Naive thymus-derived CD4-positive, alpha-beta T cell (primary cell): Measurements from ENCODE around the gene TARDBP. TPM values are rescaled to one million over a fixed set of nuclear protein-coding genes. Genes with fewer than 3 reads are reported as not detected.

Experiments used
- ATAC-seq: fragments of 150-1000 bp; cut with Tn5 transposase; 2 replicates; pipeline ENCODE4 v1.10.0; 2021; ENCODE audit warnings: mild to moderate bottlenecking, moderate library complexity
- CTCF ChIA-PET: fragments of 350-600 bp; sonication (Branson Sonifier 250); formaldehyde crosslinking; loops from one replicate; lab custom pipeline; 2021; ENCODE audit warnings: antibody characterized with exemption; lab: Charles Lee
- POLR2A ChIA-PET: fragments of 350-600 bp; sonication (Branson Sonifier 250); formaldehyde crosslinking; loops from one replicate; lab custom pipeline; 2021; ENCODE audit warnings: antibody characterized with exemption, inconsistent platforms; lab: Charles Lee
- DNase-seq, 9 donors: peaks; one replicate each; pipeline versions ENCODE4 v3.0.0 to v3.0.0-alpha.2; 2020 to 2022; ENCODE audit warnings: mixed read lengths in 1 of 9
- H3K27ac ChIP-seq: one replicate; pipeline ENCODE4 v1.7.0; 2013; ENCODE audit warnings: mild to moderate bottlenecking, low read depth, low read length, moderate library complexity
- H3K27me3 ChIP-seq, 2 donors: one replicate each; pipeline ENCODE4 v1.7.0; 2013; ENCODE audit warnings: low read length in 2 of 2, mild to moderate bottlenecking in 2 of 2, moderate library complexity in 2 of 2; ENCODE audit not compliant: control insufficient read depth in 2 of 2, insufficient read depth in 2 of 2
- H3K36me3 ChIP-seq, 3 experiments: 1 replicate in 2 of 3; 2 replicates in 1 of 3; pipeline ENCODE4 v1.7.0; 2013; ENCODE audit warnings: low read length in 3 of 3, mild to moderate bottlenecking in 3 of 3, moderate library complexity in 1 of 3; ENCODE audit not compliant: insufficient read depth in 3 of 3, control insufficient read depth in 2 of 3
- H3K4me1 ChIP-seq, 2 donors: one replicate each; pipeline ENCODE4 v1.7.0; 2013; ENCODE audit warnings: low read length in 2 of 2, mild to moderate bottlenecking in 2 of 2, moderate library complexity in 1 of 2; ENCODE audit not compliant: control insufficient read depth in 2 of 2, insufficient read depth in 2 of 2
- H3K4me3 ChIP-seq: 2 replicates; pipeline ENCODE4 v1.7.0; 2013; ENCODE audit warnings: mild to moderate bottlenecking, low read length
- H3K9me3 ChIP-seq, 3 experiments: 1 replicate in 2 of 3; 2 replicates in 1 of 3; pipeline ENCODE4 v1.7.0; 2013; ENCODE audit warnings: low read length in 3 of 3; ENCODE audit not compliant: control insufficient read depth in 2 of 3
- H3K27ac Mint-ChIP-seq, 9 donors: one replicate each; pipeline ENCODE4 v1.8.0; 2020 to 2022; ENCODE audit warnings: mixed read lengths in 9 of 9, mild to moderate bottlenecking in 8 of 9, moderate library complexity in 5 of 9, inconsistent platforms in 2 of 9
- H3K27me3 Mint-ChIP-seq, 5 donors: one replicate each; pipeline ENCODE4 v1.8.0; 2021 to 2022; ENCODE audit warnings: mixed read lengths in 5 of 5, mild to moderate bottlenecking in 1 of 5
- H3K36me3 Mint-ChIP-seq, 5 donors: one replicate each; pipeline ENCODE4 v1.8.0; 2020 to 2022; ENCODE audit warnings: mixed read lengths in 5 of 5, mild to moderate bottlenecking in 3 of 5, inconsistent platforms in 1 of 5
- H3K4me1 Mint-ChIP-seq, 7 donors: one replicate each; pipeline ENCODE4 v1.8.0; 2020 to 2022; ENCODE audit warnings: mixed read lengths in 7 of 7, mild to moderate bottlenecking in 3 of 7, inconsistent platforms in 1 of 7
- H3K4me3 Mint-ChIP-seq, 10 donors: one replicate each; pipeline ENCODE4 v1.8.0; 2020 to 2022; ENCODE audit warnings: mild to moderate bottlenecking in 10 of 10, mixed read lengths in 10 of 10, moderate library complexity in 6 of 10, inconsistent platforms in 2 of 10
- H3K9me3 Mint-ChIP-seq, 11 donors: one replicate each; pipeline ENCODE4 v1.8.0; 2020 to 2022; ENCODE audit warnings: mixed read lengths in 11 of 11, mild to moderate bottlenecking in 4 of 11, inconsistent platforms in 1 of 11, moderate library complexity in 1 of 11
- intact Hi-C, 2 donors: fragments of 100-400 bp; cut with micrococcal nuclease; formaldehyde crosslinking; loops; one replicate each; pipeline ENCODE4 v1.15.1; 2023
- polyA plus RNA-seq, 2 donors: library from polyadenylated mRNA; unstranded; fragments of 300-500 nt; fragmentation: Illumina TruSeq; gene quantifications; one replicate each; pipeline ENCODE4 v1.2.3, GENCODE V29; 2021
- total RNA-seq, 6 experiments: library from RNA in 5 of 6; stranded (reverse) in 5 of 6; gene quantifications; 1 replicate in 5 of 6; 2 replicates in 1 of 6; pipeline ENCODE4 v1.2.3 and lab custom pipeline; 2021 to 2026

Gene TARDBP
- total and polyA plus RNA-seq, 7 experiments from 2014 or later, result 55.0 to 196 (median 171) TPM

DNA sequence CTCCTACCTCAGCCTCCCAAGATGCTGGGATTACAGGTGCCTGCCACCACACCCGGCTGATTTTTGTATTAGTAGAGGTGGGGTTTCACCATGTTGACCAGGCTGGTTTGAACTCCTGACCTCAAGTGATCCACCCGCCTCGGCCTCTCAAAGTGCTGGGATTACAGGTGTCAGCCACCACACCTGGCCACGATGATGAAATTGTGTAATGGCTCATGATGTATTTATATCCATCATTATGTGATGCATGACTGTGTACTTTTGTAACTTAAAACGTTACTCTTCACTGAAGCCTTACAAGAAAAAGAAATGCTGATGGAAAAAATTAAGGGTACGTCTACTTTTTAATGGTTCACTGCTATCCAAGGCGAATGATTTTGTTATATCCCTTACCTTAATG lies 7.5 kb downstream of the TARDBP start:
- Mint-ChIP-seq H3K27ac (no peak overlapping the region), H3K27me3 (no peaks in the 10 kb centered on the region), H3K9me3 (no peaks in the 10 kb centered on the region), H3K36me3 (peaks cover 7 to 47% (median 38%) of the 10 kb centered on the region in 5 donors), H3K4me1 (peaks cover 10 to 55% (median 38%) of the 10 kb centered on the region in 7 donors), H3K4me3 (no peak overlapping the region)
- no peaks in the 10 kb centered on the region for H3K9me3 ChIP-seq
- no peak overlapping the region for H3K27ac ChIP-seq
- ChIA-PET POLR2A (interaction anchor here (0.5 kb wide), 1 partner anchor 38 kb away, joined by 5 read pairs; no protein-coding TSS in a partner anchor), CTCF (no interaction called here)
- peaks cover 22 to 90% (median 57%) of the 10 kb centered on the region in 3 experiments for H3K36me3 ChIP-seq
- no peaks in the 10 kb centered on the region for H3K27me3 ChIP-seq
- no peak overlapping the region for H3K4me3 ChIP-seq
- ATAC-seq (no peak), DNase-seq (no peak)
- peaks cover 2 to 7% of the 10 kb centered on the region in 2 donors for H3K4me1 ChIP-seq
- intact Hi-C loops, result loop anchor here in 1 of 2 donors (10.0 kb wide), 1 partner anchor 1105 kb away; the partner anchor contains the start of gene CTNNBIP1

DNA sequence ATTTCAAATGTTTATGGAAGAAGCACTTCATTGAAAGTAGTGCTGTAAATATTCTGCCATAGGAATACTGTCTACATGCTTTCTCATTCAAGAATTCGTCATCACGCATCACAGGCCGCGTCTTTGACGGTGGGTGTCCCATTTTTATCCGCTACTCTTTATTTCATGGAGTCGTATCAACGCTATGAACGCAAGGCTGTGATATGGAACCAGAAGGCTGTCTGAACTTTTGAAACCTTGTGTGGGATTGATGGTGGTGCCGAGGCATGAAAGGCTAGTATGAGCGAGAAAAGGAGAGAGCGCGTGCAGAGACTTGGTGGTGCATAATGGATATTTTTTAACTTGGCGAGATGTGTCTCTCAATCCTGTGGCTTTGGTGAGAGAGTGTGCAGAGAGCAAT lies 10.7 kb downstream of the TARDBP start:
- H3K9me3 Mint-ChIP-seq, result no peaks in the 10 kb centered on the region
- H3K27ac ChIP-seq, result no peak overlapping the region
- ChIA-PET CTCF (no interaction called here), POLR2A (no interaction called here)
- no peaks in the 10 kb centered on the region for H3K9me3 ChIP-seq
- no peak overlapping the region for H3K4me3 ChIP-seq
- H3K27me3 Mint-ChIP-seq, result no peaks in the 10 kb centered on the region
- peaks cover 3 to 43% (median 34%) of the 10 kb centered on the region in 7 donors for H3K4me1 Mint-ChIP-seq
- H3K4me3 Mint-ChIP-seq, result peak overlapping the region in 1 of 10 donors; percentile 7
- no peak for DNase-seq
- H3K27me3 ChIP-seq, result no peaks in the 10 kb centered on the region
- H3K36me3 Mint-ChIP-seq, result peaks cover 6 to 51% (median 30%) of the 10 kb centered on the region in 5 donors
- H3K4me1 ChIP-seq, result no peaks in the 10 kb centered on the region
- H3K27ac Mint-ChIP-seq, result peak overlapping the region in 1 of 9 donors; percentile 51
- ATAC-seq, result no peak
- peaks cover 28 to 82% (median 57%) of the 10 kb centered on the region in 3 experiments for H3K36me3 ChIP-seq
- intact Hi-C loops, result no loop called here

DNA sequence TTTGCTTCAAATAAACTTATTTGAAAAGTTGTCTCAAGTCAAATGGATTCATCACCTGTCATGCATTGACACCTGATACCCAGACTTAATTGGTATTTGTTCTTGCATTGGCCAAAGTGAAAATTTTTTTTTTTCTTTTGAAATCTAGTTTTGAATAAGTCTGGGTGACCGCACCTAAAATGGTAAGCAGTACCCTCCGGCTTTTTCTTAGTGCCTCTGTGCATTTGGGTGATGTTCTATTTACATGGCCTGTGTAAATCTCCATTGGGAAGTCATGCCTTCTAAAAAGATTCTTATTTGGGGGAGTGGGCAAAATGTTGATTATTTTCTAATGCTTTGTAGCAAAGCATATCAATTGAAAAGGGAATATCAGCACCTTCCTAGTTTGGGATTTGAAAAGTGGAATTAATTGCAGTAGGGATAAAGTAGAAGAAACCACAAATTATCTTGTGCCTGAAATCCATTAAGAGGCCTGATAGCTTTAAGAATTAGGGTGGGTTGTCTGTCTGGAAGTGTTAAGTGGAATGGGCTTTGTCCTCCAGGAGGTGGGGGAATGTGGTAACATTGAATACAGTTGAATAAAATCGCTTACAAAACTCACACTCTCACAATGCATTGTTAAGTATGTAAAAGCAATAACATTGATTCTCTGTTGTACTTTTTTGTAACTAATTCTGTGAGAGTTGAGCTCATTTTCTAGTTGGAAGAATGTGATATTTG lies 11.9 kb downstream of the TARDBP start:
- Mint-ChIP-seq H3K27ac (peak overlapping the region in 4 of 9 donors; percentile 4 to 77 (median 38)), H3K4me3 (peak overlapping the region in 1 of 10 donors; percentile 19), H3K27me3 (no peaks in the 10 kb centered on the region), H3K9me3 (no peaks in the 10 kb centered on the region), H3K36me3 (peaks cover 0 to 44% (median 25%) of the 10 kb centered on the region in 5 donors), H3K4me1 (peaks cover 3 to 36% (median 26%) of the 10 kb centered on the region in 7 donors)
- no peak for DNase-seq
- ChIA-PET POLR2A (interaction anchor here (0.6 kb wide), 1 partner anchor 231 kb away, joined by 3 read pairs; no protein-coding TSS in a partner anchor), CTCF (interaction anchor here (1.6 kb wide), 1 partner anchor 13 kb away, joined by 4 read pairs; no protein-coding TSS in a partner anchor)
- no peaks in the 10 kb centered on the region for H3K9me3 ChIP-seq
- H3K27me3 ChIP-seq, result no peaks in the 10 kb centered on the region
- intact Hi-C loops, result no loop called here
- no peaks in the 10 kb centered on the region for H3K4me1 ChIP-seq
- no peak overlapping the region for H3K27ac ChIP-seq
- no peak overlapping the region for H3K4me3 ChIP-seq
- no peak for ATAC-seq
- H3K36me3 ChIP-seq, result peaks cover 28 to 71% (median 47%) of the 10 kb centered on the region in 3 experiments

DNA sequence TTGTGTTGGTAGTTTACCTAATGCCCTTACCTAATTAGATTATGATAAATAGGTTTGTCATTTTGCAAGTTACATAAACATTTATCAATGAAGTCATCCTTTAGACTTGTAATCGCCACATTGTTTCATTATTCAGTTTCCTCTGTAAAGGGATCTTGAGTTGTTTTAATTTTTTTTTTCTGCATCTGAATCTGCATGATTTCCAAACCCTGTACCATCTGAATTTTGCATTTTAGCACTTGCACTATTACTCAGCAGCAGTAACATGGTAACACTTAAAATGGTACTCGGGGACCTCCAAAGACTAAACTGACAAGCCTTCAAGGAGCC lies 12.4 kb downstream of the TARDBP start:
- intact Hi-C loops, result no loop called here
- H3K36me3 Mint-ChIP-seq, result peaks cover 0 to 44% (median 25%) of the 10 kb centered on the region in 5 donors
- ATAC-seq (no peak), DNase-seq (no peak)
- H3K4me1 Mint-ChIP-seq, result peaks cover 3 to 36% (median 26%) of the 10 kb centered on the region in 7 donors
- H3K4me1 ChIP-seq, result no peaks in the 10 kb centered on the region
- no peaks in the 10 kb centered on the region for H3K27me3 Mint-ChIP-seq
- H3K4me3 ChIP-seq, result no peak overlapping the region
- ChIA-PET CTCF (interaction anchor here (1.6 kb wide), 1 partner anchor 13 kb away, joined by 4 read pairs; no protein-coding TSS in a partner anchor), POLR2A (interaction anchor here (0.6 kb wide), 1 partner anchor 230 kb away, joined by 3 read pairs; no protein-coding TSS in a partner anchor)
- H3K27ac ChIP-seq, result no peak overlapping the region
- H3K36me3 ChIP-seq, result peaks cover 27 to 69% (median 43%) of the 10 kb centered on the region in 3 experiments
- no peaks in the 10 kb centered on the region for H3K9me3 Mint-ChIP-seq
- no peaks in the 10 kb centered on the region for H3K9me3 ChIP-seq
- no peaks in the 10 kb centered on the region for H3K27me3 ChIP-seq
- H3K27ac Mint-ChIP-seq, result peak overlapping the region in 6 of 9 donors; percentile 4 to 77 (median 28)
- H3K4me3 Mint-ChIP-seq, result no peak overlapping the region

DNA sequence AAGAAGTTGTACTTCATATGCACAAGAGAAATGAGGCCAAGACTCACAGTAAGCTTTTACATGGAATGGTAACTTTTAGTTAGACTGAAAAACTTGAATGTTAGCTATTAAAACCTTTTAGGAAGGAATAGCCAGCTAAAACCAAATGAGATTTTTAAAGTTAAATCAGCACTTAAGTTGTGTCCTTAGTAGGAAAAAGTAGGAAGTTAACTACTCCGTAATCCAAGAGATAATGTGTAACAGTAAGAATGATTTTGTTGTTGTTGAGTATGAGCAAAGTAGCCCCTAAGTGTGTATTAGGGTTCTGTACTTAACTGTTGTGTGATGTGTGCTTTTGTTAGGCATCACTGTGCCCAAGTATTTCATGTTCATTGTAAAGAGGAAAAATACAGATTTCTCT lies 13.2 kb downstream of the TARDBP start:
- H3K27ac ChIP-seq, result no peak overlapping the region
- DNase-seq (no peak), ATAC-seq (no peak)
- Mint-ChIP-seq H3K27ac (no peak overlapping the region), H3K9me3 (no peaks in the 10 kb centered on the region), H3K36me3 (peaks cover 0 to 38% (median 22%) of the 10 kb centered on the region in 5 donors), H3K4me3 (no peak overlapping the region), H3K4me1 (peaks cover 3 to 38% (median 26%) of the 10 kb centered on the region in 7 donors), H3K27me3 (no peaks in the 10 kb centered on the region)
- peaks cover 19 to 69% (median 35%) of the 10 kb centered on the region in 3 experiments for H3K36me3 ChIP-seq
- POLR2A ChIA-PET, result no interaction called here
- intact Hi-C loops, result no loop called here
- H3K4me3 ChIP-seq, result no peak overlapping the region
- H3K27me3 ChIP-seq, result no peaks in the 10 kb centered on the region
- H3K9me3 ChIP-seq, result no peaks in the 10 kb centered on the region
- CTCF ChIA-PET, result interaction anchor here (1.6 kb wide), 1 partner anchor 12 kb away, joined by 4 read pairs; no protein-coding TSS in a partner anchor
- H3K4me1 ChIP-seq, result no peaks in the 10 kb centered on the region

DNA sequence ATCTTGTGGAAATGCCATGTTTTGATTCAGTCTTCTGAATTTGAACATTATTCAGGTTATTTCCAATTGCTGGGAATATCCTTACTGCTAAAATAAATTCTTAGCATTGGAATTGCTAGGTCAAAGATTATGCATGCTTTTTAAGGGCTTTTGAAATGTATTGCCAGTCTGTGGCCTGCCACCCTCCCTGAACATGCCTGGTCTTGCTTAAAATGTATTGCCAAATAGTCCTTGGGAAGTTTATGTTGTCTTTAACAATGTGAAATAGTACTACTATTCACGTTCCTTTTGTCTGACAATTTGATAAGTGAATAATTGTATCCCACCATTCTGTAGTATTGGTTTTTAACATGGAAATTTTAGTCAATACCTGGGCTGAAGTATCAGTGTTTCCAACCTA lies 13.6 kb downstream of the TARDBP start:
- ChIA-PET CTCF (no interaction called here), POLR2A (no interaction called here)
- H3K36me3 Mint-ChIP-seq, result peaks cover 0 to 38% (median 23%) of the 10 kb centered on the region in 5 donors
- DNase-seq (no peak), ATAC-seq (no peak)
- no peaks in the 10 kb centered on the region for H3K9me3 Mint-ChIP-seq
- peaks cover 3 to 42% (median 26%) of the 10 kb centered on the region in 7 donors for H3K4me1 Mint-ChIP-seq
- Histone ChIP-seq H3K27ac (no peak overlapping the region), H3K9me3 (no peaks in the 10 kb centered on the region), H3K4me3 (no peak overlapping the region), H3K4me1 (no peaks in the 10 kb centered on the region), H3K27me3 (no peaks in the 10 kb centered on the region), H3K36me3 (peaks cover 15 to 67% (median 31%) of the 10 kb centered on the region in 3 experiments)
- H3K4me3 Mint-ChIP-seq, result no peak overlapping the region
- intact Hi-C loops, result no loop called here
- H3K27ac Mint-ChIP-seq, result peak overlapping the region in 1 of 9 donors; percentile 23
- no peaks in the 10 kb centered on the region for H3K27me3 Mint-ChIP-seq
